Measurements from ENCODE around the gene SMPD1.

DNA sequence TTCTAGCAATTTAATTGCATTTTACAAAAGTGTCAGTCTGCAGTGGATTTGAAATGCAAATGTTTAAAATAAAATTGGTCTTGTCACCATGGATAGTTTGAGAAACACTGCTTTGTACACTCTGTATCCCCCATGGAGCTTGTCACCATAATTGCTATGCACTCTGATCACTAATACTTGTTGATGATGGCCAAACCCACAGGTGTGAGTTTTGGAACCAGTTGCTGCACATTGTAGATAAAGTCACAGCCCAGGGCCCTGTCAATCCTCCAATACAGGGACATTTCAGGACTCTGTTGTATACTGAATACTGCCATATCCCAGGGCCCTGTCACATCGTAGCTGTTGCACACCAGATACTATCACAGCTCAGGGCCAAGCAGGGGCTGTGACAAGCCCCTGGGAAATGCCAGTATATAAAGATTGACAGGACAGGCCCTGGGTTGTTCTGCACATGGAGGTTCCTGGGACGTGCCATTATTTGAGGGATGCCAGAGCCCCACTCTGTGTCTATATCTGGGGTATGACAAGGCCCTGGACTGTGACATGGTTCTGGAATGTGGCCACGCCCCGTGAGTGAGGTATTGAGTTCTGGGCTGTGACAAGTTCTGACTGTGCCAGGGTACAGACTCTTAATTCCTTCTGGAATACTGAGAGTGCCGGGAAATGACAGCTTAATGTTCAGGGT is 27.9 kb upstream of the SMPD1 start:
- TF ChIP-seq, protein P1, sequence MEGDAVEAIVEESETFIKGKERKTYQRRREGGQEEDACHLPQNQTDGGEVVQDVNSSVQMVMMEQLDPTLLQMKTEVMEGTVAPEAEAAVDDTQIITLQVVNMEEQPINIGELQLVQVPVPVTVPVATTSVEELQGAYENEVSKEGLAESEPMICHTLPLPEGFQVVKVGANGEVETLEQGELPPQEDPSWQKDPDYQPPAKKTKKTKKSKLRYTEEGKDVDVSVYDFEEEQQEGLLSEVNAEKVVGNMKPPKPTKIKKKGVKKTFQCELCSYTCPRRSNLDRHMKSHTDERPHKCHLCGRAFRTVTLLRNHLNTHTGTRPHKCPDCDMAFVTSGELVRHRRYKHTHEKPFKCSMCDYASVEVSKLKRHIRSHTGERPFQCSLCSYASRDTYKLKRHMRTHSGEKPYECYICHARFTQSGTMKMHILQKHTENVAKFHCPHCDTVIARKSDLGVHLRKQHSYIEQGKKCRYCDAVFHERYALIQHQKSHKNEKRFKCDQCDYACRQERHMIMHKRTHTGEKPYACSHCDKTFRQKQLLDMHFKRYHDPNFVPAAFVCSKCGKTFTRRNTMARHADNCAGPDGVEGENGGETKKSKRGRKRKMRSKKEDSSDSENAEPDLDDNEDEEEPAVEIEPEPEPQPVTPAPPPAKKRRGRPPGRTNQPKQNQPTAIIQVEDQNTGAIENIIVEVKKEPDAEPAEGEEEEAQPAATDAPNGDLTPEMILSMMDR (IDR thresholded peaks at IDR 0.05), result no peak
- TF ChIP-seq POLR2A (IDR thresholded peaks at IDR 0.05), result no peak
